Right atrium auricular region (tissue), 2 donors: ENCODE results near the gene ARL4A. TPM values are rescaled to one million over a fixed set of nuclear protein-coding genes. Genes with fewer than 3 reads are reported as not detected.
A peak's percentile ranks its signal among the peaks of the same experiment; 100 is the strongest.

ENCODE experiments used
- DNase-seq: peaks from one replicate; pipeline ENCODE4 v3.0.0-alpha.2; 2019; ENCODE audit warnings: low spot score
- H3K27ac ChIP-seq, 2 donors: fragments of 200-600 bp; sonication (generic); 1 replicate in 1 of 2; 2 replicates in 1 of 2; pipeline ENCODE4 v1.5.1; 2016 to 2019
- H3K27me3 ChIP-seq, 2 donors: fragments of 200-600 bp; sonication (generic); one replicate each; pipeline versions ENCODE4 v1.5.1 to v1.6.0; 2017 to 2019
- H3K36me3 ChIP-seq: fragments of 200-600 bp; sonication (generic); one replicate; pipeline ENCODE4 v1.5.1; 2016
- H3K4me1 ChIP-seq, 2 donors: fragments of 200-600 bp; sonication (generic); one replicate each; pipeline versions ENCODE4 v1.5.1 to v1.6.0; 2017 to 2019
- H3K4me3 ChIP-seq, 2 donors: fragments of 200-600 bp; sonication (generic); 1 replicate in 1 of 2; 2 replicates in 1 of 2; pipeline ENCODE4 v1.5.1; 2017 to 2019; ENCODE audit warnings: mild to moderate bottlenecking in 1 of 2, moderate library complexity in 1 of 2
- H3K9me3 ChIP-seq, 2 donors: fragments of 200-600 bp; sonication (generic); one replicate each; pipeline ENCODE4 v1.5.1; 2019
- CTCF ChIP-seq, 2 donors: fragments of 200-600 bp; sonication (generic); IDR thresholded peaks; one replicate each; pipeline ENCODE4 v1.5.1; 2019; ENCODE audit warnings: antibody characterized with exemption in 2 of 2
- total RNA-seq, 2 donors: library from RNA; depleted of rRNA; stranded (reverse); fragments of >200 nt; gene quantifications; one replicate each; pipeline ENCODE4 v1.1.0, GENCODE V29; 2016

The ARL4A gene
- total RNA-seq, 2 donors from 2014 or later, result 13.3 to 25.0 TPM

GRCh38 chr7:12714379-12714737 is 26.9 kb downstream of the ARL4A start:
- peaks cover 0 to 41% of the 10 kb centered on the region in 2 donors for H3K4me1 ChIP-seq
- no peak for TF ChIP-seq CTCF (IDR thresholded peaks at IDR 0.05)
- H3K9me3 ChIP-seq, result no peaks in the 10 kb centered on the region
- no peaks in the 10 kb centered on the region for H3K36me3 ChIP-seq
- H3K27ac ChIP-seq, result no peak overlapping the region
- H3K4me3 ChIP-seq, result no peak overlapping the region
- DNase-seq, result no peak
- no peaks in the 10 kb centered on the region for H3K27me3 ChIP-seq

- DNase-seq, result peak; percentile 88
- TF ChIP-seq CTCF (IDR thresholded peaks at IDR 0.05), result no peak
- H3K4me3 ChIP-seq, result peak overlapping the region in 1 of 2 donors; percentile 31
- H3K4me1 ChIP-seq, result peaks cover 0 to 48% of the 10 kb centered on the region in 2 donors
- H3K27ac ChIP-seq, result peak overlapping the region; percentile 75 to 76
- H3K27me3 ChIP-seq, result no peaks in the 10 kb centered on the region
- no peaks in the 10 kb centered on the region for H3K36me3 ChIP-seq
- no peaks in the 10 kb centered on the region for H3K9me3 ChIP-seq
Measured at GRCh38 chr7:12715372-12716133, 28.1 kb downstream of the ARL4A start.

- Histone ChIP-seq H3K9me3 (no peaks in the 10 kb centered on the region), H3K27ac (peak overlapping the region; percentile 75 to 76), H3K27me3 (no peaks in the 10 kb centered on the region), H3K36me3 (no peaks in the 10 kb centered on the region), H3K4me3 (no peak overlapping the region), H3K4me1 (peaks cover 0 to 48% of the 10 kb centered on the region in 2 donors)
- TF ChIP-seq CTCF (IDR thresholded peaks at IDR 0.05), result no peak
- no peak for DNase-seq
Measured at GRCh38 chr7:12716134-12716681, 28.8 kb downstream of the ARL4A start.

GRCh38 chr7:12716722-12717121 is 29.3 kb downstream of the ARL4A start:
- Histone ChIP-seq H3K27ac (peak overlapping the region; percentile 75 to 76), H3K36me3 (no peaks in the 10 kb centered on the region), H3K4me1 (peaks cover 0 to 48% of the 10 kb centered on the region in 2 donors)

GRCh38 chr7:12719141-12719919 is 31.9 kb downstream of the ARL4A start:
- peak overlapping the region; percentile 54 to 72 for H3K27ac ChIP-seq
- H3K36me3 ChIP-seq, result no peaks in the 10 kb centered on the region
- H3K4me1 ChIP-seq, result peaks cover 0 to 60% of the 10 kb centered on the region in 2 donors

More at GRCh38 chr7:12716722-12717121, 29.3 kb downstream of the ARL4A start:
- DNase-seq, result no peak
- H3K9me3 ChIP-seq, result no peaks in the 10 kb centered on the region
- TF ChIP-seq CTCF (IDR thresholded peaks at IDR 0.05), result no peak
- no peak overlapping the region for H3K4me3 ChIP-seq
- H3K27me3 ChIP-seq, result no peaks in the 10 kb centered on the region

More at GRCh38 chr7:12719141-12719919, 31.9 kb downstream of the ARL4A start:
- Histone ChIP-seq H3K4me3 (no peak overlapping the region), H3K27me3 (no peaks in the 10 kb centered on the region), H3K9me3 (no peaks in the 10 kb centered on the region)
- no peak for TF ChIP-seq CTCF (IDR thresholded peaks at IDR 0.05)
- DNase-seq, result no peak
